HepG2 (cell line): ENCODE results near the gene NCAM2. TPM values are rescaled to one million over a fixed set of nuclear protein-coding genes. Genes with fewer than 3 reads are reported as not detected.

Experiments used
- ATAC-seq: fragments of 200-7000 bp; cut with Tn5 transposase; 3 replicates; pipeline ENCODE4 v1.9.1; 2020; ENCODE audit warnings: mild to moderate bottlenecking, moderate library complexity
- BruUV-seq: library from RNA; stranded (reverse); fragments of 400-500 nt; replicated peaks from 2 replicates; lab custom pipeline; 2021; lab: Mats Ljungman, UMichigan
- CTCF ChIA-PET: fragments of 300-600 bp; formaldehyde crosslinking; extraction: SDS; loops from one replicate; lab custom pipeline; 2021; ENCODE audit warnings: low total read pairs, inconsistent platforms, low intra/inter-chr PET ratio; lab: Yijun Ruan, JAX
- POLR2A ChIA-PET: fragments of 350-600 bp; sonication (Branson Sonifier 250); formaldehyde crosslinking; loops from one replicate; lab custom pipeline; 2020; ENCODE audit warnings: antibody characterized with exemption, inconsistent platforms; lab: Yijun Ruan, JAX
- DNase-seq: peaks from one replicate; pipeline ENCODE4 v3.0.0-alpha.2; 2015; ENCODE audit warnings: low spot score
- FAIRE-seq: peaks from 3 replicates; lab custom pipeline; 2011; peaks lifted over from hg19 to GRCh38; lab: Jason Lieb, UNC
- H2AFZ ChIP-seq: one replicate; pipeline ENCODE4 v1.6.1; 2011; ENCODE audit warnings: low read length, inconsistent platforms
- H3K27ac ChIP-seq: fragments of 300-600 bp; 3 replicates; pipeline ENCODE4 v1.8.0; 2011; ENCODE audit warnings: mixed run types, mild to moderate bottlenecking, mixed read lengths, low read length, inconsistent platforms; ENCODE audit not compliant: insufficient read depth; ENCODE audit errors: extremely low read length
- H3K27me3 ChIP-seq, 2 experiments: fragments of 200-600 bp in 1 of 2; 2 replicates in 1 of 2; 3 replicates in 1 of 2; pipeline versions ENCODE4 v1.6.0 to v1.8.0; 2011; ENCODE audit warnings: low read length in 2 of 2, mild to moderate bottlenecking in 2 of 2, moderate library complexity in 2 of 2, inconsistent platforms in 1 of 2; ENCODE audit not compliant: insufficient read depth in 2 of 2, control insufficient read depth in 1 of 2
- H3K36me3 ChIP-seq, 2 experiments: fragments of 200-600 bp in 1 of 2; replicated peaks in 1 of 2; 2 replicates in 1 of 2; 3 replicates in 1 of 2; pipeline versions ENCODE4 v1.5.1 to v1.8.0; 2011; ENCODE audit warnings: low read length in 2 of 2, inconsistent platforms in 1 of 2; ENCODE audit not compliant: insufficient read depth in 2 of 2, control insufficient read depth in 1 of 2
- H3K4me1 ChIP-seq: 2 replicates; pipeline ENCODE4 v1.5.1; 2012; ENCODE audit warnings: low read length, inconsistent platforms; ENCODE audit not compliant: insufficient read depth
- H3K4me2 ChIP-seq: 2 replicates; pipeline ENCODE4 v1.6.0; 2011; ENCODE audit warnings: low read depth, low read length, inconsistent platforms
- H3K4me3 ChIP-seq, 3 experiments: fragments of 200-600 bp in 1 of 3; sonication (generic), shearing (Covaris generic) in 1 of 3; replicated peaks in 1 of 3; 2 replicates each; pipeline ENCODE4 v1.5.1; 2011 to 2016; ENCODE audit warnings: low read length in 3 of 3, inconsistent platforms in 2 of 3, low read depth in 2 of 3, mild to moderate bottlenecking in 2 of 3, control low read depth in 1 of 3, mixed read lengths in 1 of 3; ENCODE audit not compliant: insufficient read depth in 1 of 3
- H3K79me2 ChIP-seq: one replicate; pipeline ENCODE4 v1.6.1; 2011; ENCODE audit warnings: low read length, inconsistent platforms; ENCODE audit not compliant: insufficient read depth
- H3K9ac ChIP-seq: 2 replicates; pipeline ENCODE4 v1.6.0; 2011; ENCODE audit warnings: mild to moderate bottlenecking, low read depth, low read length, inconsistent platforms; ENCODE audit not compliant: insufficient read depth
- H3K9me3 ChIP-seq: 2 replicates; pipeline ENCODE4 v1.5.1; 2012; ENCODE audit warnings: mild to moderate bottlenecking, low read length
- H4K20me1 ChIP-seq: 2 replicates; pipeline ENCODE4 v1.6.0; 2011; ENCODE audit warnings: inconsistent platforms, mild to moderate bottlenecking, low read length, moderate library complexity; ENCODE audit not compliant: insufficient read depth
- ASH2L ChIP-seq: fragments of 300-600, 200-600 bp; sonication (generic); IDR thresholded peaks from 2 replicates; pipeline ENCODE4 v1.7.0; 2017; ENCODE audit warnings: low read depth, mild to moderate bottlenecking, moderate library complexity, mixed read lengths, low read length; ENCODE audit not compliant: insufficient read length
- CBX1 ChIP-seq: IDR thresholded peaks from one replicate; pipeline ENCODE4 v1.6.1; 2016; ENCODE audit warnings: antibody characterized with exemption, low read depth
- ELK4 ChIP-seq: sonication (generic); formaldehyde crosslinking; IDR thresholded peaks from 2 replicates; pipeline ENCODE4 v1.9.0; 2021; ENCODE audit warnings: missing genetic modification reagents, borderline replicate concordance
- HCFC1 ChIP-seq: fragments of 150-350 bp; IDR thresholded peaks from 2 replicates; pipeline ENCODE4 v1.6.1; 2014; ENCODE audit warnings: low read depth, low read length
- HES4 ChIP-seq: sonication (generic); formaldehyde crosslinking; IDR thresholded peaks from 2 replicates; pipeline ENCODE4 v1.9.0; 2021; ENCODE audit warnings: mild to moderate bottlenecking, missing genetic modification reagents, borderline replicate concordance
- MAFF ChIP-seq: IDR thresholded peaks from 2 replicates; pipeline ENCODE4 v1.6.1; 2011; ENCODE audit warnings: low read depth, low read length, improper control_type of control experiment
- MAFK ChIP-seq, 2 experiments: IDR thresholded peaks in 1 of 2; conservative IDR thresholded peaks in 1 of 2; 2 replicates each; pipeline ENCODE4 v1.6.1; 2011; ENCODE audit warnings: improper control_type of control experiment in 2 of 2, low read length in 2 of 2
- MXD4 ChIP-seq: IDR thresholded peaks from 2 replicates; pipeline ENCODE4 v1.6.1; 2016; ENCODE audit warnings: mild to moderate bottlenecking, missing biosample characterization, missing genetic modification reagents
- RBFOX2 ChIP-seq: fragments of 200-400 bp; formaldehyde crosslinking; IDR thresholded peaks from 2 replicates; pipeline ENCODE4 v1.6.1; 2017; ENCODE audit warnings: low read depth, mild to moderate bottlenecking, low read length
- SKIL ChIP-seq: sonication (generic); formaldehyde crosslinking; IDR thresholded peaks from 2 replicates; pipeline ENCODE4 v1.8.0; 2022; ENCODE audit warnings: missing genetic modification reagents, mild to moderate bottlenecking, moderate library complexity, borderline replicate concordance
- WGBS: methylation state at CpG from one replicate; pipeline ENCODE4 v1.1.6; 2017; ENCODE audit warnings: low lambda C conversion rate; 5-methylcytosine and 5-hydroxymethylcytosine counted together
- in situ Hi-C: cut with HindIII; loops from 2 replicates; pipeline ENCODE4 v1.10.0; 2017; ENCODE audit warnings: low pct_unique_long_range_greater_than_20kb; ENCODE audit not compliant: extremely low pct_ligation_motif_present
- intact Hi-C: fragments of 100-400 bp; cut with micrococcal nuclease; formaldehyde crosslinking; loops from one replicate; pipeline ENCODE4 v1.10.0; 2022; ENCODE audit not compliant: unreplicated experiment
- polyA plus RNA-seq, 8 experiments: library from polyadenylated mRNA; depleted of rRNA in 3 of 8; stranded (reverse) in 7 of 8; unstranded in 1 of 8; fragments of >200 nt; fragmentation: Illumina TruSeq in 4 of 8; extraction: Trizol in 4 of 8; gene quantifications; 2 replicates each; pipeline versions ENCODE4 v1.2.1 to v1.2.3, GENCODE V29; 2011 to 2016; ENCODE audit warnings: low read depth in 4 of 8, missing spikeins in 1 of 8, mixed read lengths in 1 of 8; ENCODE audit not compliant: insufficient read depth in 1 of 8
- total RNA-seq, 5 experiments: library from RNA; depleted of rRNA; stranded (reverse); fragments of >200 nt; fragmentation: Illumina TruSeq; extraction: Trizol; gene quantifications; 2 replicates each; pipeline ENCODE4 v1.2.3, GENCODE V29; 2016; ENCODE audit warnings: low read depth in 1 of 5

The NCAM2 gene
- total and polyA plus RNA-seq, 2 of the 13 experiments (the other 11 are each of a cell fraction or from before 2014, with no cell fraction given), result not detected

DNA sequence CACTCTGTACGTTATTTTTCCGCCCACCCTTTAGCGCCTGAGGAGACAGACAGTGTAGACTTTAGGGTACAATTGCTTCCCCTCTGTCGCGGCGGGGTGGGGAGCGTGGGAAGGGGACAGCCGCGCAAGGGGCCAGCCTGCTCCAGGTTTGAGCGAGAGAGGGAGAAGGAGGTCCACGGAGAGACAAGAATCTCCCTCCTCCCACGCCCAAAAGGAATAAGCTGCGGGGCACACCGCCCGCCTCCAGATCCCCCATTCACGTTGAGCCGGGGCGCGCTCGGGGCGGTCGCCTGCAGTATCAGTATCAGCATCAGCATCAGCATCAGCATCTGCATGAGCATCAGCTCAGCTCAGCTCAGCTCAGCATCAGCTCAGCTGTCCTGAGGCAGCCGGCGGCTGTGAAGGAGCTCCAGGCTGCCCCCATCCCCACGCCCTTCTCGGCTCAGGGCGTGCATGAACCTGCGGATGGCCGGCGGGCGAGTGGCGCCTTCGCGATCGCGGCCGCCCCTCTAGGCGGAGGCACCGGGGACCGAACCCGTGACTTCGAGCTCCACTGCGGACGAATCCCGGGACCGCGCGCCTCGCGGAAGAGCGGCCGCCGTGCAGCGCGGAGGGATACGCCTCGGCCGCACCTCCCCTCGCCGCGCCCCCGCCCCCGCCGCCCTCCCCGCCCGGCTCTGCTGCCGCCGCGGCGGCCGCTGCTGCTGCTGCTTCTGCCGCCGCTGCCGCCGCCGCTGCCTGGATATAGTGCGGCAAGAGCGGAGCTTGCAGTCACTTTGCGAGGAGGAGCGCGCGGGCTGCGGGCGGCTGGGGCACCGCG lies at the start of gene NCAM2 (continued):
- no peak for TF ChIP-seq HCFC1
- TF ChIP-seq CBX1, result peak; percentile 73
- TF ChIP-seq ELK4 (CRISPR knock-in tag), result no peak
- no peak for TF ChIP-seq SKIL (CRISPR knock-in tag)

DNA sequence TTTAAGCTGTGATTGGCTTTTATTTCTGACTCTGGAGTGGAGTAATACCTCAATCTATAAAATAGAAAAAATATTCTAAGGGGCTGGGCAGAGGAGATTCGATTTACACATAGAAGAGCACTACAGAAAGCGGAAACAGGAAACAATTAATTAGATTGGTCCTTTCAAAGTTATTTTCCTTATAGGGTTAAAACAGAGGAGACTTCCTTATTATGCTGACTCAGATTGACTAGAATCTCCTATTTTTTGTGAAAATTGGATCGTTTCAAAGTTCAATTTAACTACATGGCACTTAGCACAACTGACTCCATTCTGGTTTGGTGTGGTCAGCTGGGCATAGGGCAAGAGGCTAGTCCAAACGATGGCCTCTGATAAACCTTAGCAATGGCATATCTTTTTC lies 48.3 kb upstream of the NCAM2 start:
- BruUV-seq, result no TSS peak
- POLR2A ChIA-PET, result no interaction called here

More for the DNA sequence above, 48.3 kb upstream of the NCAM2 start:
- no peaks in the 10 kb centered on the region for H4K20me1 ChIP-seq
- peaks cover 55% of the 10 kb centered on the region for H3K9me3 ChIP-seq
- WGBS, result 2% methylated on average over 4 of the region's 4 CpGs
- intact Hi-C loops, result no loop called here
- no peaks in the 10 kb centered on the region for H3K79me2 ChIP-seq
- no peak for DNase-seq
- no peak for ATAC-seq
- no peak for FAIRE-seq
- H3K27me3 ChIP-seq, result no peaks in the 10 kb centered on the region
- H3K9ac ChIP-seq, result no peak overlapping the region
- no peak overlapping the region for H2AFZ ChIP-seq
- H3K4me1 ChIP-seq, result no peaks in the 10 kb centered on the region
- CTCF ChIA-PET, result no interaction called here
- in situ Hi-C loops, result no loop called here
- TF ChIP-seq MXD4 (no peak), MAFK (conservative IDR thresholded peaks at IDR 0.05 in 1 of 2, IDR thresholded peaks at IDR 0.05 in 1 of 2; ENCODE audit: low read length in 2 of 2) (peak; percentile 28 to 66; a peak in 3 of 4 replicates), MAFF (peak; percentile 39; the same call in 1 of the 2 replicates), ASH2L (no peak), RBFOX2 (no peak), HES4 (CRISPR knock-in tag) (no peak)
- no peak overlapping the region for H3K27ac ChIP-seq
- no peak overlapping the region for H3K4me2 ChIP-seq
- no peak overlapping the region for H3K4me3 ChIP-seq
- no peaks in the 10 kb centered on the region for H3K36me3 ChIP-seq
